GM12873 (cell line): ENCODE results near the gene LONP2.

ENCODE experiments used
- CTCF ChIP-seq: IDR thresholded peaks from 2 replicates; pipeline ENCODE4 v1.5.1; 2012; ENCODE audit warnings: low read depth, mild to moderate bottlenecking, moderate library complexity, low read length, control low read depth; ENCODE audit not compliant: insufficient read depth; ENCODE audit errors: missing control alignments

The LONP2 gene

GRCh38 chr16:48356633-48357376 is 112.7 kb downstream of the LONP2 start:
- no peak for TF ChIP-seq CTCF

GRCh38 chr16:48358419-48358818 is 114.3 kb downstream of the LONP2 start:
- no peak for TF ChIP-seq CTCF

- no peak for TF ChIP-seq CTCF
Measured at GRCh38 chr16:48359983-48360382, 115.9 kb downstream of the LONP2 start.

- TF ChIP-seq CTCF, result no peak
Measured at GRCh38 chr16:48361012-48361411, 116.9 kb downstream of the LONP2 start.

GRCh38 chr16:48361540-48362144 is 117.5 kb downstream of the LONP2 start:
- no peak for TF ChIP-seq CTCF

- TF ChIP-seq CTCF, result no peak
Measured at GRCh38 chr16:48365025-48365600, 121.0 kb downstream of the LONP2 start.

- TF ChIP-seq CTCF, result no peak
Measured at GRCh38 chr16:48365601-48366164, 121.6 kb downstream of the LONP2 start.
